Suppressor macrophage treated with lipopolysaccharide for 1 hour (primary cell): Measurements from ENCODE around the gene EIPR1.
A peak's percentile ranks its signal among the peaks of the same experiment; 100 is the strongest.

Source experiments
- DNase-seq, 3 donors: peaks; one replicate each; pipeline ENCODE4 v3.0.0-alpha.2; 2020 to 2022

EIPR1 gene

DNA sequence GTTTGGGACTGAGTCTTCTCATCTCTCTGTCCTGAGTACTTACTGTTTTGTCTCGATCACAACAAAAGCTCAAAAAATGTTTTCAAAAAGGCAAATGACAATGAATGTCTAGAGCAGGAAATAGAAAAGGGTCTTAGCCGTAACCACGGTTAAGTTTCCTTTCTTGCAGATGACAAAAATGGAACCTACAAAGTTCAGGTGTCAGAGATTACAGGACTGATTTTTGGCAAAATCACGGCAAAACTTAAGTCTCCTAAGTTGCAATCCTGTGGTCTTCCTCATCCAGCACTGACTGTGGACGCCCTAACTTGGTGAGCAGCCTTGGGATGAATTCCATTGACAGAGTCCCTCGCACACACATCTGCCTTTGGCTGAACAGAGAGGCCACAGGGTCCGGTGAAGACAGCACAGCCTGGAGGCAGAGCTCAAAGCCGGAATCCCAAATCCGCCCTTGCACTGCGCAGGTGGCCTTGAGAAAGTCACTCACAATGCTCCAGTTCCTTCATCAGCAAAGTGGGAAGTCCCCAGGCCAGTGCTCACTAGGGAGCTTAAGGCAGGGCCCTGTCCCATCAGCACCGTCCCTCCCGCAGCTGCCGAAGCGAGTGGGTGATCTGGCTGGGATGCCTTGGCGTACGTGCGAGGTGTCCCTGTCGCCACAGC is 55.2 kb downstream of the EIPR1 start:
- no peak for DNase-seq

DNA sequence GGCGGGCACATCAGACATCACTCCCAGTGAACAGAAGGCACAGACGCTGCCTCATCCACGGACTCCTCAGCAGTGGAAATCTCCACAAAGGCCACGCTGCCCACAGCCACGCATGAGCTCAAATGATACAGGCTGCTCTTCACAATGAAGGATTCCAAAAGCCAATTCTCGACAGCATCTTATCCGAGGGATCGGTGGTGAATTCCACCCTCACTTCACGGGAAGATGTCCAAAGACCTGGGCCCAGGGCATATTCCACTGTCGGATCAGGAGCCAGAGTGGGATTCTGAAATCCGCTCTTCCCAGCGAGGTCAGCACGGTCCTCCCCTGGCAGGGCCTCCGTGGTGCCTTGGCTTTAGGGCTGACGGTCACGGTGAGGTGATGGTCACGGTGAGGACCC is 55.8 kb downstream of the EIPR1 start:
- DNase-seq, result no peak

DNA sequence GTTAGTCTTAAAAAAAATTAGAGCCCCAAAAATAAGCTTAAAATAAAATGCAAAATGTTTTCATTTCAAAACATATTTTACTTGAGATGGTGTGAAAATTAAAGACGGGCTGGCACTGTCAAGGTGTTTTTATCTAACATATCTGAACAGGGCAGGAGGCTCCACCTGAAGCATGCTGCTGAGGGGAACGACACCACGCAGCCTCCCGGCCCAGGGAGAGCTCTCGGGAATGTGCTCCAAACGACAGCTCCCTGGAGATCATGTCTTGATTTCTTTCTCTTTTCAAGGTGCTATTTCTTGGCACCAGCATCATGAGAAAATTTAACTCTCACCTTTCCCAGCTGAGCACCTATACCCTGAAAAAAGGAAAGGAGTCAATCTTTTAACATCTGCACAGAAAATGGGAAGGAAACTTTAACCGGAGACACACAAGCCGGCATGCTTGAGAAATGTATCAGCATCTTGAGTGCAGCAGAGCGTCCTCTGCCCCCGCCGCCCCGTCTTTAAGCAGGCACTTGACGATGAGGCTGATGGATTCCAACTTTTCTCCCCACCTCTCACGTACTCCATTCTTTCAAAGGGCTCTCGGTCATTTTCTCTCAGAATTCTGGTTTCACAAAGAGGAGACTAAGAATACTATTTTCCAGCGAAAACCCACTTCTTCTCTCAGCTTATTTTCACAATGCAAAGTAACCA is 56.6 kb downstream of the EIPR1 start:
- no peak for DNase-seq

DNA sequence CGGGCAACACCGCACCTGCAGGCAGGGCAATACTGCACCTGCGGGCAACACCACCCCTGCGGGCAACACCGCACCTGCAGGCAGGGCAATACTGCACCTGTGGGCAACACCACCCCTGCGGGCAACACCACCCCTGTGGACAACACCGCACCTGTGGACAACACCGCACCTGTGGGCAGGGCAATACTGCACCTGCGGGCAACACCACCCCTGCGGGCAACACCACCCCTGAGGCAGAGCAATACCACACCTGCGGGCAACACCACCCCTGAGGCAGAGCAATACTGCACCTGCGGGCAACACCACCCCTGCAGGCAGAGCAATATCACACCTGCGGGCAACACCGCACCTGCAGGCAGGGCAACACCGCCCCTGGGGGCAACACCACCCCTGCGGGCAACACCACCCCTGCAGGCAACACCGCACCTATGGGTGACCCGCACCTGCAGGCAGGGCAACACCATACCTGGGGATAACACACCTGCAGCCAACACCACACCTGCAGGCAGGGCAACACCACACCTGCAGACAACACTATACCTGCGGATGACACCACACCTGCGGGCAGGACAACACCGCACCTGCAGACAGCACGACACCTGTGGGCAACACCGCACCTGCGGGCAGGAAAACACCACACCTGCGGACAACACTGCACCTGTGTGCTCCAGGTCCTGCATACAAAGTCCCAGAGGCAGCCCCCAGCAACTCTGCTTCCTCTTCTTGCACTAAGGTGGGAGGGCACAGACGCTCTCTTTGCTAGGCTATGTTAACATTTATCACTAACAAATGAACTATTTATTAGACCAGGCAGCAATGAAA is 57.7 kb downstream of the EIPR1 start:
- DNase-seq, result no peak

DNA sequence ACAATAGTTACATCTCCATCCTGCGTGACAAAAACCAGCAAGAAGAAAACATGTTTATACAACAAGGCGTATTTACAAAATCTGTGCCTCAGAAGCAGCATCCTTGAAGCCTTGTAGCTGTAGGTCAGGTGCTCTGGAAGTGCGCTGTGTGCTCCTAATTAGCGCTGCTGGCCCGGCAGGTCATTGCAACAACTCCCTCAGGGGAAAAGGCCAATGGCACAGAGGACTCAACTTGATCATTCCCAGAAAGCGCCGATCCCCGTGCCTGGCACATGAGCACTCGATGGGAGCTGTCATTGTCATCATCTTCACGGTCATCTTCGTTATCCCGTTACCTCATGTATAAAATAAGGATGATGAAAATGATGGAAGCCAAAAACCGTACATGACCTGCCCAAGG is 58.5 kb downstream of the EIPR1 start:
- DNase-seq, result no peak

DNA sequence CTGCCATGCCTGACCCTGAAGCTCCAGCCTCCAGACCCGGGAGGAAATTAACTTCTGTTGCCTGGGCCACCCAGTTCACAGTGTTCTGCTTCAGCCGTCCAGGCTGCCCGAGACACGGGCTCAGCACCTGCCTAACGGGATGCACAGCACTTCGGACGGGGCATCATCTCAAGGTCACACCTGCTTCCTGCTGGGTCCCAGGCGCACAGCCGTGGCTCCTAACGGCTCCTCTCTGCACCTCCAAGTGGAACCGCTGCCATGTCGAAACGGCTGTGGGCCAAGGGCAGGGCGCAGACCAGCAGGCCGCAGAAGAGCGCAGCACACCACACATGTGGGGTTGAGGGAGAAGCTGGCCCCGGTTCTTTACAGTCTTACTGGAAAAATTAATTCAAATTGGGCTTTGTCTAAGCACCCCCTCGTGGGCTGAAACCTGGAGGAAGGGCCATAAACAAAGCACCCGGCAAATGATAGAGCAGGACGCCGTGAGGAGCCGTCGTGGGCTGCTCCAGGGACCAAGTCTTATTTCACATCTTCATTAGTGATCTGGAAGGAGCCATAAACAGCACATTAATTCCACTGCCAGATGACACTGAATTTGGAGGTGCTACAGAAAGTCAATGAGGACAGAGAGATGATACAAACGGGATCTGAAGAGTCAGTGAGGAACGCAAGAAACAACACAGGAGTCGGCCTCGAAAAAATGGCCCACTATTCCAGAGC is 59.6 kb downstream of the EIPR1 start:
- no peak for DNase-seq

DNA sequence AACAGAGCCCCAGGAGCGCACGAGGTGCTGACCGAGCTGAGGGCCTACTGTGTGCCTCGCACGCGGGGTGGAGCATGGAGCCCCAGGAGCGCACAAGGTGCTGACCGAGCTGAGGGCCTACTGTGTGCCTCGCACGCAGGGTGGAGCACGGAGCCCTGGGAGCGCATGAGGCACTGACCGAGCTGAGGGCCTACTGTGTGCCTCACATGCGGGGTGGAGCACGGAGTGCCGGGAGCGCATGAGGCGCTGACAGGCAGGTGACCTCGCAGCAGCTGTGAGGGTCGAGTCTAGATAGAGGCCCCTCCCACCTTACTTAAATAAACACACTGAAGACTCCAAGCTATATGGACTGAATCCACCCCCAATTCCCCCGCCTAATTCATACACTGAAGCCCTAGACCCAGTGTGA is 60.3 kb downstream of the EIPR1 start:
- DNase-seq, result no peak

DNA sequence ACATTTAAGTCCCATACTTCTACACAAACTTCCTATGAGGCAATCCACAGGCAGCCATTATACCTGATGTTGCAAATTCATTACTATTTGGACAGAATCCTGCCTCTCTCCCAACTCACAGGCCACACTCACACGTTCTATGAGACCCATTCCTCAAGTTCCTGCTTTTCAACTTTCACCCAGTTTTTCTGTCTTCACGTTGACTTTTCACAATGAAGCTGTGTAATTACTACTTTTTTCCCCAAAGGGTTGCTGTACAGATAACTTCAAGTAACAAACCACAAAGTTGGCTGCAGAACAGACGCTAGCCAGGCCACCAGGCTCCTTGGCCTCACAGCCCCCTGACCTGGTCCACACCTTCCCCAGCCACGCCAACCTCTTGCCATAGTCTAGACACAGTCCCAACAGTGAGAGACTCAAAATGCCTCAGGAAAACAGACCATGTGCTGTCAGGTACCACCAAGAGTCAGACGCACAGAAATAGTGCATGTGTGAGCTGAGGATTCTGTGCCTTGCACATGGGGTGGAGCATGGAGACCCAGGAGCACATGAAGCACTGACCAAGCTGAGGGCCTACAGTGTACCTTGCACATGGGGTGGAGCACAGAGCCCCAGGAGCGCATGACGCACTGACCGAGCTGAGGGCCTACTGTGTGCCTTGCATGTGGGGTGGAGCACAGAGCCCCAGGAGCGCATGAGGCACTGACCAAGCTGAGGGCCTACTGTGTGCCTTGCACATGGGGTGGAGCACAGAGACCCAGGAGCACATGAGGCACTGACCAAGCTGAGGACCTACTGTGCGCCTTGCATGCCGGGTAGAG is 61.0 kb downstream of the EIPR1 start:
- DNase-seq, result no peak

DNA sequence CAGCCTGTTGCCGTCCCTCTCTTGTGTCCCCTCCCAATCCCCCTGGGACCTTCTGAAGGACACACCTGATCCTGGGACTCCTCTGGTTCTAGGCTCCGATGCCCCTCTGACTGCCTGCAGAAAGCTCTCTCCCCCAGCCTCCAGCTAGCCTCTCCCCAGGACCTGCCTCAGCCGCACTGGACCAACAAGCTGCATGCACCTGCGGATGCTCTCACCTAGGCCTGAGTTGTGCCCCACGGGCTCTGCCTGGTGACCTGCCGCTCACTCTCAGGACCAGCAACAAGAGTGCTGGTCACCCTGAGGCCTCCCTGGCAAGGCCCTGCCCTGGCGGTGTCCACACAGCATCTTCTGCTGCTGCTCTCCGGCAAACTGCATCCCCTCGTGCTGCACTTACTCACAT is 63.0 kb downstream of the EIPR1 start:
- no peak for DNase-seq

DNA sequence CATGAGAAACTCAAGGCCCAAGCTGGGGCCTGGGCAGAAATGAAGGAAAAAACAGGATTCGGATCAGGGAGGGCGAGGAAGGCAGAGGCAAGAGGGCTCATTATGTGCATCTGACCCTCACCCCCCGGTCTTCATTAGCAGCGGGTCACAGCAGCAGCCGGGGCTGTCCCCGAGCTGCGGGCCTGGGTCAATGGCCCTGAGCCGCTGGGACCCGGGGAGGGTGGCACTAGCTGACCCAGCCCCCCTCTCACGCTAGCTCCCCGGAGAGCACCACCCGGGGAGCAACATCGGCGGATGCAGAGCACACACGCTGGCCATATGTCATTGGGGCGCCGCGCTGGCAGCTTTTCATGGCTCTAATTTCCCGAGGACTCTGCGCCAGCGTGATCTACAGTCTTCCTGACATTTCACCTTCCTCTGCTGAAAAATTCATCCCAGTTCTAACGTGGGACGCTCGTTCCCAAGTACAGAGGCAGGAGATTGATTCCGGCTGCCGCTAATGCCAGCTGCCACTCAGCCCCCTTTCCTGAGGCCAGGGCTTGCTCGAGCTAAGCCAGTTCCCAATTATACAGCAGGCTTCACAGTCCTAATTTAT is 63.7 kb downstream of the EIPR1 start:
- no peak for DNase-seq

DNA sequence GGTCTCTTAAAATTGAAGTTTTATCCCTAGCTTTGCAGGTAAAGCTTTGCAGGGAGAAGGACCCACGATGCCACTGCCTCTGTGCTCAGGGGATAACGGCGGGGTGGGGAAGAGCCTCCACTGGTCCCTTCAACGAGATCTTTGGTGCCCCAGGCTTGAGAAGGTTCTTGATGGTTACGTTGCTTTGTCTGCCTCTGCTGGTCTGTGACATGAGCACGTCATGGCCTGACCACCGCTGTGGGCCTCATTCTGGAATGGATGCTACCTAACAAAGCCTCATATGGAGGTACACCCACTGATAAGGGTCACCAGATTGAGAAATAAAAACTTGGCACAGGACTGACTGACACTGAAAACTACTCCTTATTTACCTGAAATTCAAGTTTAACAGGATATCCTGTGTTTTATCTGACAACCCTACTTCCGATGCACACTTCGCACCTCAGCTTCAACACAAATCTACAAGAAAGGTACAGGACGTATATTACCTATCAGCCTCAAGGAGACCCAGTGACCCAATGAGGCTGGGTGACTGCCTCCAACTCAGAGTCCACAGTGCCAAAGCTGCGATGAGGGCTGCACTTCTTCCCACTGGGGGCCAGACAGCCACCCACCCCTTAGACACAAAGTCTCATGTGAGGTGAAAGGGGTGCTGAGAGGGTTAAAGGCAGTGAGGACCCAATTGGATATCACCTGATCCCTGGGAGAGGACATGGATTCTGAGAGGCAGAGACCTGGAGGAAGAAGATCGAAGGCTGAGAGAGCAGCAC is 64.9 kb downstream of the EIPR1 start:
- no peak for DNase-seq

DNA sequence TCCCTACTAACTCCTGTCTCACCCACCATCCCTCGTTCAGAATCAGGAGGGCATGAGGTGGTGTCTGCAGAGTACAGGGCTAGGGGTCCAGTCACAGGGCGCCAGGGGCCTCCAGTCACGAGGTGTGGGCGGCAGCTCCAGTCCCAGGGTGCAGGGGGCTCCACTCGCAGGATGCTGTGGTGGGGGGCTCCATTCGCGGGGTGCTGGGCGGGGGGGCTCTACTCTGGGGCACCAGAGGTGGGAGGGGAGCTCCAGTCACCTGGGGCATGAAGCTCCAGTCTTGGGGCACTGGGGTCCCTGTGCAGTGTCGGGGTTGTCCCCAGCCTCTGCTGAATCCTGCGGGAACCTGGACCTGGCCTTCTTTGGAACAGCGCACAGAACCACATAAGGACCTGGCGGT is 66.0 kb downstream of the EIPR1 start:
- DNase-seq, result no peak

DNA sequence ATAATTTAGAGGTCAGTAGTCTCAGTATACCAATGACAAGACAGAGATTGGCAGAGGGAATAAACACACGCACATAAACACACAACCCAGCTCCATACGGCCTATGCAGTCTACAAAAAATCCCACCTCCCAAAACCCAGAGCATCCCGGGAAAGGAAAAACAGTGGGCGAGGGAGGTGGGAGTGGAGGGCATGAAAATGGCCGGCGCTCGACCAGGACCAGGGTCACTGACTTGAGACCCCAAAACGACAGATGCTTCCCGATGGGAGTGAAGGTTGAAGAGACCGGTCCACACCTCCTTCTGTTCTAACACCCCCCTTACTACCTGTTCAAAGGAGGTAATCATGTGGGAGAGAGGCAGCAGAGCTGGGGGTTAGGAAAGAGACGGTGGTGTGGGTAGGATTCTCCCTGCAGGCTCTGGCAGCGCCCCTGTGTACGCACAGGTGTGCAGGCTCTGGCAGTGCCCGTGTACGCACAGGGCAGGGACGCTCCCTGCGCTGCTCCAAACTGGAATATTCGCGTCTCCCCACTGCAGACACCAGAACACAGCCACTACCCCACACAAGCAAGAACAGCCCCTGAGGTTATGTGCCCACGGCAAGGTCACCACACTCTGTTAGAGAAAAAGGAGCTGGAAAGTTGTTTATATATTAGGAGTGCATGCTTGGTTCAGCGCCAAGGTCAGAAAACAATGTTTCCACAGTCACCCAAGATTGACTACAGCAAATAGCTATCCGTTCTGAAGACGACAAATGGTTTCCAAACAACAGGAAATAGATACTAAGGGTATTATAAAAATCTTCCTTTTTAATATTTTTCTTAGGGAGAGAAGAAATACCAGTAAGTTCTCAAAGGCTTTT is 67.9 kb downstream of the EIPR1 start:
- no peak for DNase-seq

DNA sequence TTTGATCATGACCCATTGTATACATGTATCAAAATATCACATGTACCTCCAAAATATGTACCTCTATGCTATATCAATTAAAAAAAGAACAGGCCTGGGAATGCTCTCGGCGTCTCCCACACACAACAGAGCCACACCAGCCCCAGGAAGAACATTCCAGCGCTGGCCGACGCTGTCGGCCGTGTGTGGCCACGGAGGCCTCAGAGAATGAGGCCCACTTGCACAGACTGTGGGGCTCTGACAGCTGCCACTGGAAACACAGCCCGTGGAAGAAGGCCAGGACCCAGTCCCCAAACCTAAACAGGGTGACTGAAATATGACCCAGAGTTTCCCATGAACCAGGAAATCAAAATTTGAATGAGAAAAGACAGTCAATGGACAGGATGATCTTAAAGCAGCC is 69.7 kb downstream of the EIPR1 start:
- DNase-seq, result no peak

DNA sequence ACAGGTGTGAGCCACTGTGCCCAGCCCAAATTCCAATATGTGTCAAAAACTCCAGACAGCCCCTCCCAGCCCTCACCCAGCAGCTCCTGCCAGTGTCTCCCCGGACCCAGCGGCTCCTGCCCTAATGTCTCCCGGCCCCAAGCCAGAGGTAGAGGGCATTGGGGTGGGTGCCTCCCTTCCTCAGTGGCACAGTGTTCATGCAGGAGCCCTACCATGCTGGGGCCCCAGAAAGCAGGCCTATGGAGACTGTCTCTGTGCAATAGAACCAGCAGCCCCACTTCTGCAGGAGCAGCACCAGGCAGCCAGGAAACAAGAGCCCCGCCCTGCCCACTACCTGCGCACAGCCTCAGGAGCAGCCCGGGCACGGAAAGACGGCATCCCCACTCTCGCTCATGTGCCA is 70.4 kb downstream of the EIPR1 start:
- DNase-seq, result no peak

DNA sequence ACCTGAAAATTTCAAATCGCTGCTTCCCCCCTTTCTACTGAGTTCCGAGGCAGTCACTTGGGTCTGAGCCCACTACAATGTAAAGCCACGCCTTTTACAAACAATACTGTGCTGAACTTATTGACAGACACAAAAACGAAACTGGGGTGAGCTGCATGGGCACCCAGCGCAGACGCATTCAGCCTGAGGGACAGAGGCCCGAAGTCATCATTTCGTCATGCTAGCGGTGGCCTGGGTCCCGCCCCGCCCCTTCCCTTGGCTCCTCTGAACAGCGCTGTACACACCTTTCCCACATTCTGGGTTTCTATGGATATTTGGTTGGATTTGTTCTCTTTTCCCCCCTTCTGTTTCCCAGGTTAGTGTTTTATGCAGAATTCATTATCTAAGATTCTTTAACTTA is 71.7 kb downstream of the EIPR1 start:
- no peak for DNase-seq

DNA sequence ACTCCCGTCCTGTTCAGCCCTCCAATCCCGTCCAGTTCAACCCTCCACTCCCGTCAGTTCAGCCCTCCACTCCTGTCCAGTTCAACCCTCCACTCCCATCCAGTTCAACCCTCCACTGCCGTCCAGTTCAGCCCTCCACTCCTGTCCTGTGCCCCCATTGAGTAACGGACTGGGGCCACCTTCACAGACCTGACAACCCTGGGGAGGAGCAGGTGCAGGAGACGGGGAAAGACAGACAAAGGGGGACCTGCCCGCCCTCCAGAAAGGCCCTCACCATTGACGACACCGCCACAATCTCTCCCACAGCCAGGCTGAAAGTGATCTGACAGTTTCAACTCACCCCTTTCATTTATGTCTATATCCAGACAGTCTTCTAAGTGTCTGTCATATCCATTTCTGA is 72.2 kb downstream of the EIPR1 start:
- DNase-seq, result no peak

DNA sequence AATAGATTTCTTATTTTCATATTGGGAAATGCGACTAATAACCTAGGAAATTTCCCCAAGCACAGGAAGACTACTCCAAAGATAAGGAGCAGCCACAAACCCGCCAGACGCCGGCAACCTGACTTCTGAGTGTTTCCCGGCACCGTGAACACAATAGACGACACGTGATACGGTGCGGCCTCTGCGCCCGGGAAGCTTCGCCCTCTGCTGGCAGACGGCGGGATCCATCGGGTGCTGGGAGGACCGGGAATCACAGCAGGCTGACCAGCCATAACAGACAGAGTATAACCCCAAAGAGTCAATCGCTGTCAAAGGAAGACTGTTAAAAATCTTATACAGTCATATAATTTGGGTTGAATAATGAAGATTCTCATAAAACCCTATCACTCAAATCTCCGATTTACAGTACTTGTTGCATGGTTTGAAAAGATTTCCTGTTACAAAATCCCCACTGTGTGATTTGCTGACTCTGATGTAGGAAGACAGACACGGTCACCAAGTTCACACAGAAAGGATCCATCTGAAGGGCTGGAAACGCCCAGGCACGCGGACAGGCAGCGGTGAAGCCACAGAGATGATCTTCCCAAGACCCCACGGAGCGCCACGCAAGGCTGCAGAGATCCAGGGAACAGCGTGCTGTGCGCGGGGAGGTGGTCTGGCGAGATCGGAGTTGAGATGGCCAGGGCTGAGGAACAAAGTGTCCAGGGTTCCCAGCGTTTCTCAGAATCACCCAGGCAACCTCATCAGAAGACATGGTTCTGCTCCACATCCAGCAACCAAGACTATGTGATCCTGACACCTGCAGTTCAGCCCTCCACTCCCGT is 73.8 kb downstream of the EIPR1 start:
- DNase-seq, result peak; percentile 76 to 87 (median 82)
